ENCODE measurements around the gene PPP3CB. TPM values are rescaled to one million over a fixed set of nuclear protein-coding genes. Genes with fewer than 3 reads are reported as not detected.
"Not testable (repeated sequence)": the region's sequence is repeated elsewhere in the genome, so short reads cannot be mapped to it uniquely, and the experiment has no call there.

Gene PPP3CB
- total and polyA plus RNA-seq, 7 experiments from 2014 or later = 6.2 to 44.5 (median 34.9) TPM

GRCh38 chr10:73401636-73402035, 94.2 kb downstream of the PPP3CB start:
- no peaks in the 10 kb centered on the region for H3K9me3 ChIP-seq (ENCODE audit: control insufficient read depth in 2 of 3, low read length in 3 of 3)
- peaks cover 0 to 18% (median 9%) of the 10 kb centered on the region in 5 donors for H3K36me3 Mint-ChIP-seq
- peaks cover 9 to 38% (median 30%) of the 10 kb centered on the region in 7 donors for H3K4me1 Mint-ChIP-seq
- ChIA-PET POLR2A (interaction anchor here (0.6 kb wide), 1 partner anchor 148 kb away, joined by 4 read pairs; no protein-coding TSS in a partner anchor), CTCF (interaction anchor here (1.0 kb wide), 1 partner anchor 54 kb away, joined by 3 read pairs; no protein-coding TSS in a partner anchor)
- no peak overlapping the region for H3K4me3 Mint-ChIP-seq
- no peak overlapping the region for H3K27ac Mint-ChIP-seq
- H3K4me1 ChIP-seq (ENCODE audit: control insufficient read depth in 2 of 2, insufficient read depth in 2 of 2, low read length in 2 of 2) = no peaks in the 10 kb centered on the region
- no peaks in the 10 kb centered on the region for H3K9me3 Mint-ChIP-seq
- H3K36me3 ChIP-seq (ENCODE audit: control insufficient read depth in 2 of 3, insufficient read depth in 3 of 3, low read length in 3 of 3) = peaks cover under 1 to 28% (median 7%) of the 10 kb centered on the region in 3 experiments
- H3K27ac ChIP-seq (ENCODE audit: low read depth, low read length) = no peak overlapping the region
- no peak overlapping the region for H3K4me3 ChIP-seq (ENCODE audit: low read length)
- H3K27me3 ChIP-seq (ENCODE audit: control insufficient read depth in 2 of 2, insufficient read depth in 2 of 2, low read length in 2 of 2) = no peaks in the 10 kb centered on the region
- intact Hi-C loops (cut with micrococcal nuclease) = no loop called here
- no peak for DNase-seq
- H3K27me3 Mint-ChIP-seq = no peaks in the 10 kb centered on the region
- ATAC-seq = no peak

DNA sequence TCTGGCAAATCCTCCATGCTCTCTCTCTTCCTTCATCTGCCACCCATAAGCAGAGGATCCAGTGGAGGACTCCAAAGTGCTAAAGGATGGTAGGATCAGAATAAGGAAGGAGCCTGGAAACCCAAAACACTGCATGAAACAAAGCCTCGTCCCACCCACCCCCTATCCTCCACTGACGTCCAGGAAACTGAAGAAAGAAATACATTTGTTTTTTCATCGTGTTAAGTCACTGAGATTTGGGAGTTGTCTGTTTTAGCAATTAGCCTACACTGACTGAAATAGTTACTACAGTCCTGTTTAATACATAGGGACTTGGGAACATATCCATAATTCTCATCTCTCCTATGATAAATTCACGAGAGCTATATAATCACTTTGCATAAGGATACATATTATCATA, 96.8 kb downstream of the PPP3CB start:
- H3K36me3 ChIP-seq (ENCODE audit: control insufficient read depth in 2 of 3, insufficient read depth in 3 of 3, low read length in 3 of 3) = peaks cover 7 to 45% (median 9%) of the 10 kb centered on the region in 3 experiments
- DNase-seq (no peak), ATAC-seq (no peak)
- no peak overlapping the region for H3K27ac ChIP-seq (ENCODE audit: low read depth, low read length)
- Mint-ChIP-seq H3K4me1 (peaks cover 6 to 25% (median 18%) of the 10 kb centered on the region in 7 donors), H3K27me3 (no peaks in the 10 kb centered on the region), H3K36me3 (peaks cover 0 to 38% (median 27%) of the 10 kb centered on the region in 5 donors), H3K9me3 (peaks cover 0 to 2% (median 0%) of the 10 kb centered on the region in 11 donors), H3K27ac (peak overlapping the region in 2 of 9 donors; percentile 6 to 56), H3K4me3 (no peak overlapping the region)
- no peaks in the 10 kb centered on the region for H3K9me3 ChIP-seq (ENCODE audit: control insufficient read depth in 2 of 3, low read length in 3 of 3)
- no peaks in the 10 kb centered on the region for H3K27me3 ChIP-seq (ENCODE audit: control insufficient read depth in 2 of 2, insufficient read depth in 2 of 2, low read length in 2 of 2)
- CTCF ChIA-PET = no interaction called here
- no peaks in the 10 kb centered on the region for H3K4me1 ChIP-seq (ENCODE audit: control insufficient read depth in 2 of 2, insufficient read depth in 2 of 2, low read length in 2 of 2)
- intact Hi-C loops (cut with micrococcal nuclease) = no loop called here
- POLR2A ChIA-PET = no interaction called here
- H3K4me3 ChIP-seq (ENCODE audit: low read length) = no peak overlapping the region

- CTCF ChIA-PET = no interaction called here
- H3K4me1 Mint-ChIP-seq = peaks cover 2 to 19% (median 9%) of the 10 kb centered on the region in 7 donors
- intact Hi-C loops (cut with micrococcal nuclease) = no loop called here
- Histone ChIP-seq H3K36me3 (ENCODE audit: control insufficient read depth in 2 of 3, insufficient read depth in 3 of 3, low read length in 3 of 3) (peaks cover 7 to 45% (median 9%) of the 10 kb centered on the region in 3 experiments), H3K4me3 (ENCODE audit: low read length) (no peak overlapping the region), H3K4me1 (ENCODE audit: control insufficient read depth in 2 of 2, insufficient read depth in 2 of 2, low read length in 2 of 2) (no peaks in the 10 kb centered on the region), H3K9me3 (ENCODE audit: control insufficient read depth in 2 of 3, low read length in 3 of 3) (no peaks in the 10 kb centered on the region), H3K27ac (ENCODE audit: low read depth, low read length) (no peak overlapping the region), H3K27me3 (ENCODE audit: control insufficient read depth in 2 of 2, insufficient read depth in 2 of 2, low read length in 2 of 2) (no peaks in the 10 kb centered on the region)
- POLR2A ChIA-PET = no interaction called here
- peaks cover 0 to 46% (median 33%) of the 10 kb centered on the region in 5 donors for H3K36me3 Mint-ChIP-seq
- no peak overlapping the region for H3K27ac Mint-ChIP-seq
- H3K4me3 Mint-ChIP-seq = no peak overlapping the region
- ATAC-seq = no peak
- peaks cover 0 to 2% (median 0%) of the 10 kb centered on the region in 11 donors for H3K9me3 Mint-ChIP-seq
- no peaks in the 10 kb centered on the region for H3K27me3 Mint-ChIP-seq
- no peak for DNase-seq
Observed at GRCh38 chr10:73398024-73398423, 97.8 kb downstream of the PPP3CB start.

- DNase-seq; H3K9me3 ChIP-seq (ENCODE audit: control insufficient read depth in 2 of 3, low read length in 3 of 3); H3K27ac ChIP-seq (ENCODE audit: low read depth, low read length); H3K4me3 Mint-ChIP-seq; H3K27me3 Mint-ChIP-seq; H3K4me1 ChIP-seq (ENCODE audit: control insufficient read depth in 2 of 2, insufficient read depth in 2 of 2, low read length in 2 of 2); intact Hi-C loops (cut with micrococcal nuclease); POLR2A ChIA-PET; H3K4me3 ChIP-seq (ENCODE audit: low read length); H3K27ac Mint-ChIP-seq; H3K27me3 ChIP-seq (ENCODE audit: control insufficient read depth in 2 of 2, insufficient read depth in 2 of 2, low read length in 2 of 2); ATAC-seq; H3K9me3 Mint-ChIP-seq: not testable (repeated sequence)
- CTCF ChIA-PET = interaction anchor here (0.8 kb wide), 1 partner anchor 19 kb away, joined by 4 read pairs; no protein-coding TSS in a partner anchor
- Mint-ChIP-seq H3K4me1 (peaks cover 0 to 16% (median 9%) of the 10 kb centered on the region in 7 donors), H3K36me3 (peaks cover 5 to 64% (median 42%) of the 10 kb centered on the region in 5 donors)
- peaks cover 6 to 58% (median 15%) of the 10 kb centered on the region in 3 experiments for H3K36me3 ChIP-seq (ENCODE audit: control insufficient read depth in 2 of 3, insufficient read depth in 3 of 3, low read length in 3 of 3)
Observed at GRCh38 chr10:73394325-73394724, 101.5 kb downstream of the PPP3CB start.

- intact Hi-C loops (cut with micrococcal nuclease) = no loop called here
- Histone ChIP-seq H3K4me3 (ENCODE audit: low read length) (no peak overlapping the region), H3K27ac (ENCODE audit: low read depth, low read length) (no peak overlapping the region), H3K4me1 (ENCODE audit: control insufficient read depth in 2 of 2, insufficient read depth in 2 of 2, low read length in 2 of 2) (no peaks in the 10 kb centered on the region), H3K27me3 (ENCODE audit: control insufficient read depth in 2 of 2, insufficient read depth in 2 of 2, low read length in 2 of 2) (no peaks in the 10 kb centered on the region), H3K9me3 (ENCODE audit: control insufficient read depth in 2 of 3, low read length in 3 of 3) (no peaks in the 10 kb centered on the region), H3K36me3 (ENCODE audit: control insufficient read depth in 2 of 3, insufficient read depth in 3 of 3, low read length in 3 of 3) (peaks cover 3 to 76% (median 6%) of the 10 kb centered on the region in 3 experiments)
- CTCF ChIA-PET = no interaction called here
- no peak for ATAC-seq
- Mint-ChIP-seq H3K4me1 (peaks cover 0 to 10% (median 5%) of the 10 kb centered on the region in 7 donors), H3K27ac (peak overlapping the region in 1 of 9 donors; percentile 41), H3K27me3 (no peaks in the 10 kb centered on the region), H3K4me3 (no peak overlapping the region), H3K36me3 (peaks cover 9 to 60% (median 29%) of the 10 kb centered on the region in 5 donors), H3K9me3 (no peaks in the 10 kb centered on the region)
- POLR2A ChIA-PET = no interaction called here
- DNase-seq = no peak
Observed at GRCh38 chr10:73388228-73388627, 107.6 kb downstream of the PPP3CB start.

DNA sequence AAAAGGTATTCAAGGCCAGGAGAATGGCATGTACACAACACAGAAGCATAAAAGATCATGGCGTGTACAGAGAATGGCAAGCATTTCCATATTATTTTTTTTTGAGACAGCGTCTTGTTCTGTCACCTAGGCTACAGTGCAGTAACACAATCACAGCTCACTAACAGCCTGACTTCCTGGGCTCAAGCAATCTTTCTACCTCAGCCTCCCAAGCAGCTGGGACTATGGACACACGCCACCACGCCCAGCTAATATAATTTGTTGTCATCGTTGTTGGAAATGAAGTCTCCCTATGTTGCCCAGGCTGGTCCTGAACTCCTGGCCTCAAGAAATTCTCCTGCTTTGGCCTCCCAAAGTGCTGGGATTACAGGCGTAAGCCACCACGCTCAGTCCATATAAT, 109.2 kb downstream of the PPP3CB start:
- ChIA-PET POLR2A (interaction anchor here (0.6 kb wide), 1 partner anchor 95 kb away, joined by 4 read pairs; no protein-coding TSS in a partner anchor), CTCF (no interaction called here)
- no peaks in the 10 kb centered on the region for H3K9me3 ChIP-seq (ENCODE audit: control insufficient read depth in 2 of 3, low read length in 3 of 3)
- H3K4me1 Mint-ChIP-seq = peaks cover 0 to 5% (median 2%) of the 10 kb centered on the region in 7 donors
- H3K9me3 Mint-ChIP-seq = no peaks in the 10 kb centered on the region
- no peaks in the 10 kb centered on the region for H3K27me3 ChIP-seq (ENCODE audit: control insufficient read depth in 2 of 2, insufficient read depth in 2 of 2, low read length in 2 of 2)
- H3K4me3 Mint-ChIP-seq = no peak overlapping the region
- peaks cover 9 to 61% (median 25%) of the 10 kb centered on the region in 5 donors for H3K36me3 Mint-ChIP-seq
- ATAC-seq (no peak), DNase-seq (no peak)
- H3K4me3 ChIP-seq (ENCODE audit: low read length) = no peak overlapping the region
- no peaks in the 10 kb centered on the region for H3K27me3 Mint-ChIP-seq
- peaks cover 5 to 90% (median 15%) of the 10 kb centered on the region in 3 experiments for H3K36me3 ChIP-seq (ENCODE audit: control insufficient read depth in 2 of 3, insufficient read depth in 3 of 3, low read length in 3 of 3)
- no peak overlapping the region for H3K27ac ChIP-seq (ENCODE audit: low read depth, low read length)
- peak overlapping the region in 1 of 9 donors; percentile 20 for H3K27ac Mint-ChIP-seq
- intact Hi-C loops (cut with micrococcal nuclease) = no loop called here
- no peaks in the 10 kb centered on the region for H3K4me1 ChIP-seq (ENCODE audit: control insufficient read depth in 2 of 2, insufficient read depth in 2 of 2, low read length in 2 of 2)

Measured in naive thymus-derived CD4-positive, alpha-beta T cell (primary cell).